ENCODE results near the gene GPRIN3.
"Not testable (repeated sequence)": the region's sequence is repeated elsewhere in the genome, so short reads cannot be mapped to it uniquely, and the experiment has no call there.

GPRIN3 gene

GRCh38 chr4:89254347-89254746, 53.3 kb downstream of the GPRIN3 start:
- not testable (repeated sequence) for DNase-seq

GRCh38 chr4:89253935-89254334, 53.7 kb downstream of the GPRIN3 start:
- no peak for DNase-seq

GRCh38 chr4:89253311-89253710, 54.3 kb downstream of the GPRIN3 start:
- DNase-seq, result no peak

GRCh38 chr4:89251396-89251795, 56.2 kb downstream of the GPRIN3 start:
- DNase-seq, result no peak

- no peak for DNase-seq
Measured at GRCh38 chr4:89249716-89250361, 57.8 kb downstream of the GPRIN3 start.

GRCh38 chr4:89249313-89249712, 58.3 kb downstream of the GPRIN3 start:
- DNase-seq, result no peak

GRCh38 chr4:89248879-89249281, 58.7 kb downstream of the GPRIN3 start:
- no peak for DNase-seq

- no peak for DNase-seq
Measured at GRCh38 chr4:89247951-89248350, 59.6 kb downstream of the GPRIN3 start.

GRCh38 chr4:89245459-89245858, 62.1 kb downstream of the GPRIN3 start:
- DNase-seq, result no peak

GRCh38 chr4:89243733-89244252, 63.8 kb downstream of the GPRIN3 start:
- DNase-seq, result no peak

- DNase-seq, result peak; percentile 74
Measured at GRCh38 chr4:89242864-89243732, 64.5 kb downstream of the GPRIN3 start.

GRCh38 chr4:89242216-89242615, 65.4 kb downstream of the GPRIN3 start:
- no peak for DNase-seq

- no peak for DNase-seq
Measured at GRCh38 chr4:89230271-89230670, 77.3 kb downstream of the GPRIN3 start.

- peak; percentile 67 for DNase-seq
Measured at GRCh38 chr4:89226665-89227574, 80.7 kb downstream of the GPRIN3 start.

GRCh38 chr4:89222170-89222569, 85.4 kb downstream of the GPRIN3 start:
- no peak for DNase-seq

- DNase-seq, result no peak
Measured at GRCh38 chr4:89221167-89221867, 86.3 kb downstream of the GPRIN3 start.

GRCh38 chr4:89218587-89218986, 89.0 kb downstream of the GPRIN3 start:
- no peak for DNase-seq

GRCh38 chr4:89217604-89218003, 90.0 kb downstream of the GPRIN3 start:
- DNase-seq, result no peak

- no peak for DNase-seq
Measured at GRCh38 chr4:89216866-89217265, 90.7 kb downstream of the GPRIN3 start.

- no peak for DNase-seq
Measured at GRCh38 chr4:89216422-89216821, 91.2 kb downstream of the GPRIN3 start.

- DNase-seq, result no peak
Measured at GRCh38 chr4:89215736-89216135, 91.9 kb downstream of the GPRIN3 start.

GRCh38 chr4:89214308-89214707, 93.3 kb downstream of the GPRIN3 start:
- no peak for DNase-seq
